ENCODE results near the gene C10orf71.

DNA sequence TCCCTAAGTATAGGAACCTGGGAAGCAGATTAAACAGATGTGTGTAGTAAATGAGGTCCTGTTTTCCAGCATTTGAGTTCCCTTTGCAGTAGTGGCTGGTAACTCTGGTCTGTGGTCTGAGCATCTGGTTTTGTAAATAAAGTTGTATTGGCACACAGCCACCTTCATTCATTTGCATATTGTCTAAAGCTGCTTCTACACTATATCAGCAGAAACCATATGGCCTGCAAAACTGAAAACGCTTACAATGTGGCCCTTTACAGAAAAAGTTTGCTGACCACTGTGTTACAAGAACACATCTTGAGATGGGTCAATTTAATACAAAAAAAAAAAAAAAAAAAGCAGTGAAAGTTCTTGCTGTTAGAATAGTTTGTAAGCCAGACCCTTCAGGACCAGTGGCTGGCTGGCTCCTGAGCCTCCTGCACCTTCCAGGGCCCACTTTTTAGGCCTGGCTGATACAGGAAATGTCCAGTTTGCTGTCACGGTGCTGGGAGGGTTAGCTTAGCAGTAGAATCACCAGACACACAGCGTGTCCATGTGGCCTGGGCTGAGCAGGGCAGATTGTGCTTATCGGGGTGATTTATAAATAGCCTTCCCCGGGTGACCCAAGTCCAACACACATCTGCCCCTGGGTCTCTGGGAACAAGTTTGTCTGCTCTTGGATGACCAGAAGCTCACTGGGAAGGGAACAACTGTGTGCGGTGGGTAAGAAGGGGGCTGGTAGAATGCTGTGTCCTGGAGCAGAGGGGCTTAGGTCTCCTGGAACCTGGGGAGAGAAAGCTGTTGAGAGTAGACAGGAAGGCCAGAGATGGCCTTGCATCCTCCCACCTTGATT lies 1.4 kb downstream of the C10orf71 start:
- no peak for TF ChIP-seq EZH2 (IDR thresholded peaks at IDR 0.05; ENCODE audit: borderline replicate concordance, low read length)
- TF ChIP-seq CTCF (IDR thresholded peaks at IDR 0.05; ENCODE audit: low read length) = no peak

Measured in OCI-LY1 (cell line).